OCI-LY7 (cell line): ENCODE results near the gene GULP1. TPM values are rescaled to one million over a fixed set of nuclear protein-coding genes. Genes with fewer than 3 reads are reported as not detected.

Source experiments
- BruUV-seq: library from RNA; stranded (reverse); fragments of 400-500 nt; replicated peaks from 2 replicates; lab custom pipeline; 2021; lab: Mats Ljungman, UMichigan
- CTCF ChIA-PET: fragments of 300-600 bp; sonication (Branson Sonifier 250); formaldehyde crosslinking; loops from one replicate; lab custom pipeline; 2022; ENCODE audit warnings: antibody characterized with exemption; ENCODE audit not compliant: unreplicated experiment; lab: Charles Lee
- POLR2A ChIA-PET: fragments of 300-600 bp; sonication (Branson Sonifier 250); formaldehyde crosslinking; loops from one replicate; lab custom pipeline; 2022; ENCODE audit warnings: antibody characterized with exemption; lab: Charles Lee
- DNase-seq: peaks from one replicate; pipeline ENCODE4 v3.0.0-alpha.2; 2015; ENCODE audit warnings: low spot score
- H2AFZ ChIP-seq: fragments of 200-600 bp; sonication (generic), shearing (Covaris generic); 2 replicates; pipeline ENCODE4 v1.6.1; 2014; ENCODE audit warnings: mild to moderate bottlenecking, antibody characterized with exemption, low read length, moderate library complexity
- H3K27ac ChIP-seq: fragments of 200-600 bp; sonication (generic); 2 replicates; pipeline ENCODE4 v1.5.1; 2014; ENCODE audit warnings: mixed run types, low read depth, mild to moderate bottlenecking, moderate library complexity, low read length, inconsistent platforms; ENCODE audit not compliant: poor library complexity, severe bottlenecking
- H3K36me3 ChIP-seq: fragments of 200-600 bp; sonication (generic); 2 replicates; pipeline ENCODE4 v1.6.1; 2014; ENCODE audit warnings: mild to moderate bottlenecking, antibody characterized with exemption, low read length, moderate library complexity, mixed read lengths; ENCODE audit not compliant: insufficient read depth
- H3K4me1 ChIP-seq: fragments of 200-600 bp; sonication (generic); 2 replicates; pipeline ENCODE4 v1.5.1; 2014; ENCODE audit warnings: mild to moderate bottlenecking, low read length; ENCODE audit not compliant: insufficient read depth, poor library complexity, severe bottlenecking
- H3K4me2 ChIP-seq: fragments of 200-600 bp; sonication (generic); 2 replicates; pipeline ENCODE4 v1.6.1; 2014; ENCODE audit warnings: mild to moderate bottlenecking, low read length
- H3K4me3 ChIP-seq: fragments of 200-600 bp; sonication (generic); 2 replicates; pipeline ENCODE4 v1.5.1; 2014; ENCODE audit warnings: mild to moderate bottlenecking, low read depth, low read length; ENCODE audit not compliant: poor library complexity, severe bottlenecking
- H3K79me2 ChIP-seq: fragments of 200-600 bp; sonication (generic); 2 replicates; pipeline ENCODE4 v1.6.1; 2016; ENCODE audit warnings: low read depth, mild to moderate bottlenecking, low read length, moderate library complexity, mixed read lengths; ENCODE audit not compliant: insufficient read depth
- H3K9me2 ChIP-seq: fragments of 200-600 bp; sonication (generic); 2 replicates; pipeline ENCODE4 v1.6.1; 2016; ENCODE audit warnings: mild to moderate bottlenecking, low read length, mixed read lengths; ENCODE audit not compliant: insufficient read depth
- H3K9me3 ChIP-seq: fragments of 200-600 bp; sonication (generic); 2 replicates; pipeline ENCODE4 v1.6.1; 2014; ENCODE audit warnings: mild to moderate bottlenecking, mixed run types, low read length, mixed read lengths
- H4K20me1 ChIP-seq: fragments of 200-600 bp; sonication (generic); 2 replicates; pipeline ENCODE4 v1.6.1; 2014; ENCODE audit warnings: mild to moderate bottlenecking, antibody characterized with exemption, low read length, moderate library complexity, mixed read lengths; ENCODE audit not compliant: insufficient read depth
- CTCF ChIP-seq: fragments of 200-600 bp; sonication (generic); conservative IDR thresholded peaks from 2 replicates; pipeline ENCODE4 v1.5.1; 2014; ENCODE audit warnings: mild to moderate bottlenecking, antibody characterized with exemption, low read length, moderate library complexity, mixed read lengths
- EZH2phosphoT487 ChIP-seq: fragments of 200-600 bp; sonication (generic); IDR thresholded peaks from 2 replicates; pipeline ENCODE4 v1.6.1; 2018; ENCODE audit warnings: low read depth, borderline replicate concordance, mild to moderate bottlenecking, mixed run types, antibody characterized with exemption, low read length, moderate library complexity, mixed read lengths
- intact Hi-C: fragments of 100-400 bp; cut with micrococcal nuclease; formaldehyde crosslinking; loops from one replicate; pipeline ENCODE4 v1.10.0; 2022; ENCODE audit not compliant: unreplicated experiment
- total RNA-seq, 2 experiments: library from RNA; depleted of rRNA in 1 of 2; stranded (reverse); fragments of >200 nt in 1 of 2; shearing (Covaris generic) in 1 of 2; gene quantifications; 2 replicates each; pipeline ENCODE4 v1.2.3, GENCODE V29; 2014 to 2022

Gene GULP1
- total RNA-seq, 2 experiments from 2014 or later, result not detected

- H3K36me3 ChIP-seq, result no peaks in the 10 kb centered on the region
- H4K20me1 ChIP-seq, result no peaks in the 10 kb centered on the region
- no peak for DNase-seq
- H3K4me2 ChIP-seq, result no peak overlapping the region
- POLR2A ChIA-PET, result no interaction called here
- H3K4me3 ChIP-seq, result no peak overlapping the region
- BruUV-seq, result no TSS peak
- no peak for TF ChIP-seq CTCF
- no peak for TF ChIP-seq EZH2phosphoT487
- no peaks in the 10 kb centered on the region for H3K79me2 ChIP-seq
- H3K9me2 ChIP-seq, result no peaks in the 10 kb centered on the region
- CTCF ChIA-PET, result no interaction called here
- H2AFZ ChIP-seq, result no peak overlapping the region
- no peaks in the 10 kb centered on the region for H3K9me3 ChIP-seq
- no peaks in the 10 kb centered on the region for H3K4me1 ChIP-seq
- no peak overlapping the region for H3K27ac ChIP-seq
- intact Hi-C loops, result no loop called here
Observed at GRCh38 chr2:188316791-188317423, 25.2 kb downstream of the GULP1 start.

DNA sequence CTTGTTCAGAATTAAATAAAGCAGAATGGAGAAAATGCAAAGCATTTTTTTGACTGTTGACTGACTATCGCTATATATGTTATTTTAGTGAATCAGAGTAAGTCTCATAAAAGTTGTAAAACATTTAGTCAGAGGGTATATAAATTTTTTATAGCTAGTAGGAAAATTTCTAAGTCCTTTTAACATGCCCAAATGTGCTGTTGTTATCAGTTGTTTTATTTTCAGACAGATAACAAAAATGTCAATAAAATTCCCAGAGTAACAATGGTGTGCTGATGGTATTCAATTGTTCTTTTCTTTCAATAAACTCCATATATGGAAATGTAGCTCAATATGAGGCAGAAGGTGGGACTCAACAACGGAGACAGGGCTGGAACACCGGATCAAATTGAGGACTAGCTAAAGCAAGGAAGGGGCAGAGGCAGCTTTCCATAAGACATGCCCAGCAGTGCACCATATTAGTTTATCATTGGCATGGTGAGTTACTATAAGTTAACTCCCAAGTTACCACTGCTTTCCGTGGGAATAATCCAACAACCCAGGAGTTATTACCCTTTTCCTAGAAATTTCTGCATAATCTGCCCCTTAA lies 26.6 kb downstream of the GULP1 start:
- no peak overlapping the region for H3K4me2 ChIP-seq

More for the DNA sequence above, 26.6 kb downstream of the GULP1 start:
- DNase-seq, result no peak
- Histone ChIP-seq H3K4me3 (no peak overlapping the region), H3K79me2 (no peaks in the 10 kb centered on the region), H4K20me1 (no peaks in the 10 kb centered on the region), H2AFZ (no peak overlapping the region), H3K9me3 (no peaks in the 10 kb centered on the region), H3K4me1 (no peaks in the 10 kb centered on the region), H3K27ac (no peak overlapping the region), H3K9me2 (no peaks in the 10 kb centered on the region), H3K36me3 (no peaks in the 10 kb centered on the region)
- ChIA-PET POLR2A (interaction anchor here (2.5 kb wide), 1 partner anchor 9 kb away, joined by 9 read pairs; no protein-coding TSS in a partner anchor), CTCF (no interaction called here)
- intact Hi-C loops, result no loop called here
- no peak for TF ChIP-seq EZH2phosphoT487
- no peak for TF ChIP-seq CTCF
- BruUV-seq, result no TSS peak
